HEK293 (cell line): Measurements from ENCODE around the gene CEP83.

Source experiments
- CTCF ChIA-PET: fragments of 350-600 bp; formaldehyde crosslinking; extraction: SDS; loops from one replicate; lab custom pipeline; 2021; ENCODE audit warnings: antibody characterized with exemption; lab: Yijun Ruan, JAX
- POLR2A ChIA-PET: fragments of 300-600 bp; formaldehyde crosslinking; extraction: SDS; loops from one replicate; lab custom pipeline; 2020; ENCODE audit warnings: antibody characterized with exemption, inconsistent platforms; lab: Yijun Ruan, JAX
- H3K27ac ChIP-seq: fragments of 200-500 bp; sonication (Bioruptor generic); 2 replicates; pipeline ENCODE4 v1.5.1; 2014; ENCODE audit warnings: low read depth, low read length, control low read depth, inconsistent platforms; ENCODE audit errors: extremely low read depth
- H3K36me3 ChIP-seq, 2 experiments: fragments of 200-500 bp in 1 of 2; sonication (Bioruptor generic) in 1 of 2; 1 replicate in 1 of 2; 2 replicates in 1 of 2; pipeline ENCODE4 v1.5.1; 2014 to 2017; ENCODE audit warnings: inconsistent platforms in 2 of 2, low read length in 2 of 2; ENCODE audit not compliant: control insufficient read depth in 2 of 2, insufficient read depth in 1 of 2
- H3K4me1 ChIP-seq: fragments of 200-500 bp; sonication (Bioruptor generic); 2 replicates; pipeline ENCODE4 v1.5.1; 2014; ENCODE audit warnings: mild to moderate bottlenecking, low read length, inconsistent platforms; ENCODE audit not compliant: control insufficient read depth, insufficient read depth
- H3K4me3 ChIP-seq: 2 replicates; pipeline ENCODE4 v1.5.1; 2011; ENCODE audit warnings: low read depth, mild to moderate bottlenecking, control low read depth, low read length, moderate library complexity
- H3K9me3 ChIP-seq: fragments of 200-500 bp; sonication (Bioruptor generic); 2 replicates; pipeline ENCODE4 v1.5.1; 2014; ENCODE audit warnings: low read depth, low read length, inconsistent platforms; ENCODE audit not compliant: control insufficient read depth, insufficient read depth
- BCL11A ChIP-seq: fragments of 450-650 bp; formaldehyde crosslinking; IDR thresholded peaks from 2 replicates; pipeline ENCODE4 v1.5.1; 2016; ENCODE audit warnings: low read depth, missing biosample characterization, missing genetic modification characterization
- PRDM1 ChIP-seq: fragments of 450-650 bp; formaldehyde crosslinking; IDR thresholded peaks from 2 replicates; pipeline ENCODE4; 2016; ENCODE audit warnings: missing biosample characterization, missing genetic modification characterization
- SP7 ChIP-seq: fragments of 450-650 bp; formaldehyde crosslinking; IDR thresholded peaks from 2 replicates; pipeline ENCODE4 v1.5.1; 2016; ENCODE audit warnings: missing biosample characterization, missing genetic modification characterization
- ZFP37 ChIP-seq: fragments of 450-650 bp; formaldehyde crosslinking; IDR thresholded peaks from 2 replicates; pipeline ENCODE4 v1.5.1; 2016; ENCODE audit warnings: missing biosample characterization, missing genetic modification characterization
- ZFP69B ChIP-seq: fragments of 450-650 bp; formaldehyde crosslinking; IDR thresholded peaks from 2 replicates; pipeline ENCODE4 v1.5.1; 2016; ENCODE audit warnings: missing biosample characterization, missing genetic modification characterization
- ZNF169 ChIP-seq: fragments of 450-650 bp; formaldehyde crosslinking; IDR thresholded peaks from 2 replicates; pipeline ENCODE4 v1.5.1; 2016; ENCODE audit warnings: missing biosample characterization, missing genetic modification characterization
- ZNF24 ChIP-seq: fragments of 450-650 bp; formaldehyde crosslinking; IDR thresholded peaks from 2 replicates; pipeline ENCODE4 v1.5.1; 2016; ENCODE audit warnings: missing biosample characterization, missing genetic modification characterization
- ZNF266 ChIP-seq: fragments of 450-650 bp; formaldehyde crosslinking; IDR thresholded peaks from 2 replicates; pipeline ENCODE4 v1.5.1; 2016; ENCODE audit warnings: missing biosample characterization, missing genetic modification characterization, low read depth
- ZNF292 ChIP-seq: fragments of 450-650 bp; formaldehyde crosslinking; IDR thresholded peaks from 2 replicates; pipeline ENCODE4 v1.5.1; 2016; ENCODE audit warnings: low read depth, missing biosample characterization, missing genetic modification characterization, borderline replicate concordance
- ZNF394 ChIP-seq: fragments of 450-650 bp; formaldehyde crosslinking; IDR thresholded peaks from 2 replicates; pipeline ENCODE4 v1.5.1; 2016; ENCODE audit warnings: missing biosample characterization, missing genetic modification characterization, mild to moderate bottlenecking, moderate library complexity, borderline replicate concordance
- ZNF518A ChIP-seq: fragments of 450-650 bp; formaldehyde crosslinking; conservative IDR thresholded peaks from 2 replicates; pipeline ENCODE4 v1.5.1; 2016; ENCODE audit warnings: low read depth, missing biosample characterization, missing genetic modification characterization
- ZNF548 ChIP-seq: fragments of 450-650 bp; formaldehyde crosslinking; IDR thresholded peaks from 2 replicates; pipeline ENCODE4 v1.5.1; 2016; ENCODE audit warnings: missing biosample characterization, missing genetic modification characterization
- ZNF639 ChIP-seq: fragments of 450-650 bp; formaldehyde crosslinking; IDR thresholded peaks from 2 replicates; pipeline ENCODE4 v1.5.1; 2016; ENCODE audit warnings: missing biosample characterization, missing genetic modification characterization
- ZNF658 ChIP-seq: fragments of 450-650 bp; formaldehyde crosslinking; IDR thresholded peaks from 2 replicates; pipeline ENCODE4; 2016; ENCODE audit warnings: missing biosample characterization, missing genetic modification characterization
- ZNF768 ChIP-seq: fragments of 450-650 bp; formaldehyde crosslinking; IDR thresholded peaks from 2 replicates; pipeline ENCODE4 v1.5.1; 2018; ENCODE audit warnings: missing biosample characterization, mild to moderate bottlenecking, missing genetic modification characterization
- ZNF843 ChIP-seq: fragments of 450-650 bp; formaldehyde crosslinking; IDR thresholded peaks from 2 replicates; pipeline ENCODE4 v1.5.1; 2016; ENCODE audit warnings: missing biosample characterization, missing genetic modification characterization

CEP83 gene

GRCh38 chr12:94415066-94415465, 44.6 kb downstream of the CEP83 start (continued):
- TF ChIP-seq ZNF518A (tag by site-specific recombination) (no peak), ZNF639 (tag by site-specific recombination) (no peak)

- POLR2A ChIA-PET = no interaction called here
- Histone ChIP-seq H3K4me3 (no peak overlapping the region), H3K27ac (no peak overlapping the region), H3K9me3 (no peaks in the 10 kb centered on the region), H3K36me3 (peaks cover 0 to 3% of the 10 kb centered on the region in 2 experiments; a peak in 1 of 3 replicates), H3K4me1 (peaks cover 7% of the 10 kb centered on the region)
- CTCF ChIA-PET = no interaction called here
- TF ChIP-seq ZNF548 (tag by site-specific recombination) (no peak), PRDM1 (tag by site-specific recombination) (peak; percentile 88), ZNF843 (tag by site-specific recombination) (no peak), ZNF24 (tag by site-specific recombination) (no peak), BCL11A (no peak), ZNF658 (tag by site-specific recombination) (no peak), ZNF768 (tag by site-specific recombination) (no peak), SP7 (tag by site-specific recombination) (no peak)
Measured at GRCh38 chr12:94405413-94406116, 54.1 kb downstream of the CEP83 start.

- Histone ChIP-seq H3K4me1 (peaks cover 7% of the 10 kb centered on the region), H3K27ac (no peak overlapping the region), H3K36me3 (peaks cover 3 to 4% of the 10 kb centered on the region in 2 experiments), H3K4me3 (no peak overlapping the region), H3K9me3 (no peaks in the 10 kb centered on the region)
- ChIA-PET CTCF (no interaction called here), POLR2A (no interaction called here)
- TF ChIP-seq ZFP69B (tag by site-specific recombination) = no peak
- TF ChIP-seq ZNF394 (tag by site-specific recombination) = peak; percentile 82; the same call in 1 of the 2 replicates
- TF ChIP-seq ZNF169 (tag by site-specific recombination) = no peak
- TF ChIP-seq ZFP37 (tag by site-specific recombination) = no peak
- TF ChIP-seq SP7 (tag by site-specific recombination) = peak; percentile 37; the same call in 1 of the 2 replicates
- TF ChIP-seq ZNF292 (tag by site-specific recombination) = no peak
- no peak for TF ChIP-seq ZNF266 (tag by site-specific recombination)
Measured at GRCh38 chr12:94404854-94405253, 54.8 kb downstream of the CEP83 start.
